GM19397 (cell line): ENCODE results near the gene MAP2K2.

ENCODE experiments used
- ATAC-seq: cut with Tn5 transposase; IDR thresholded peaks from one replicate; pipeline ENCODE4 v1.9.1; 2021; ENCODE audit warnings: mild to moderate bottlenecking, moderate library complexity; ENCODE audit not compliant: unreplicated experiment

MAP2K2 gene

DNA sequence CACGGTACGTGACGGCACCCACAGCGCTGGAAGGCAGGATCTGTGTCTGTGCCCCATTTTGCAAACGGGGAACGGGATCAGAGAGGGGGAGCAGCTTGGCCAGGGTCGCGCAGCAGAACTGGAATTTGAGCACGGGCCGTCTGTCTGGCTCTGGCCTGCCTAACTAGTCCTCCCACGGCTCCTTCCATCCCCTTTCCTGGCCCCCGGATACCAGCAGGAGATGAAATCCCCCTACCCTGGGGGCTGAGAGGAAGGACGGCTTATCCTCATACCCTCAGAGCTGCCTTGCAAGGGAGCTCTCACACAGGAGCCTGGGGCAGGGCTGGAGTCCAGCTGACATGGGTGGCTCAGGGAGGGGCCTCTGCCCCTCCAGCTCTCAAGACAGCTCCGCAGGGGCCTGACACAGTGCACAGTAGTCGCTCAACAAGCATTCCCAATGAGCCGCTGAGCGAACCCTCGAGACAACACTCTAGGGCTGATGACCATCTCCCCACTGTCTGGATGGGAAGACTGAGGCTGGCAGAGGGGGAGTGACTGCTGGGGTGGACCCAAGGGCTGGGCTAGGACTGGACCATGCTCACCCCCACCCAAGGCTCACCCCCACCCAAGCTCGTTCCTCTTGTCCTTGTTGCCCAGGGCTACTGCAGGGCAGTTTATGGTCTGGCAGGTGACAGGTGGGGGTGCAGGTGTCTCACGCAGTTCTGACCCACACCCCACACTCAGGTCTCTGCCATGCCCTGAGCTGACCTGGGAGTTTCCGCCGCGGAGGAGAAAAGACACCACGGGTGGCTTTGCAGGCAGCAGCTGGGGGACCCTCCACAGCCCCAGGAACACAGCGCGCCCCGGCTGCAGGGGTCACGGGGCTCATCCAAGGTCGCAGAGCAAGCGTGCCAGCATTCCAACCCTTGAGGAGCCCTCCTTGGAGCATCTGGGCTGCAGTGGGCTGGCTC is 61.2 kb downstream of the MAP2K2 start:
- ATAC-seq: no peak

DNA sequence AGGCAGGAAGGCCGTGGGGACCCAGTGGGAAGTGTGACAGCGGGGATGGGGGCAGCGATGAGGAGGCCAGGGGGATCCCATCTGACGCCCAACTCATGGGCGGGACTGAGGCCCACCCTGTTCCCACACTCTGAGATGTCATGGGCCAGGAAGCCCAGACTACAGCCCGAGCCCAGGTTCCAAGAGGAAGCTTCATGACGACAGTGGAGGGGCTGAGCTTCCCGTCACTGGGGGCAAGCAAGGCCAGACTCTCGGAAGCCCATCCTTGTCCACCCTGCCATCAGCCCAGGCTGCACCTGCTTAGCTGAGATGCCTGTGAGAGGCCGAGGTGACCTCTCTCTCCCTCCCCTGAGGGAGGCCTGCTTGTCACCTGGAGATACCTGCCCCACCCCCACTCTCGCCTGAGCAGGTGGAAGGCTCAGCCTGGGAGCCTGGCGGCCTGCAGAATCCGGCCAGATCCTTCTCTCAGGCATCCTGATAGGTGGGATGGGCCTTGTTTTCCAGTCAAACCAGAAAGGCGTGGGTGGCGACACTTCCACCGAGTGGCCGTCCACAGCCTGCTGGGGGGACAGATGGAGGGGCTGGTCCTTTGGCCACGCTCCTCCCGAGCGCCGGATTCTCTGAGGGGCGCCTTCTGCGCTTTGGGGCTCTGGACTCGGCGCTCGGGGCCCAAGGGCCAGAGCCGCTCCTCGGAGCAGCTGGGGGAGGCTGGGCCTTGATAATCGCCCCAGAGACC is 62.1 kb downstream of the MAP2K2 start:
- ATAC-seq: no peak

DNA sequence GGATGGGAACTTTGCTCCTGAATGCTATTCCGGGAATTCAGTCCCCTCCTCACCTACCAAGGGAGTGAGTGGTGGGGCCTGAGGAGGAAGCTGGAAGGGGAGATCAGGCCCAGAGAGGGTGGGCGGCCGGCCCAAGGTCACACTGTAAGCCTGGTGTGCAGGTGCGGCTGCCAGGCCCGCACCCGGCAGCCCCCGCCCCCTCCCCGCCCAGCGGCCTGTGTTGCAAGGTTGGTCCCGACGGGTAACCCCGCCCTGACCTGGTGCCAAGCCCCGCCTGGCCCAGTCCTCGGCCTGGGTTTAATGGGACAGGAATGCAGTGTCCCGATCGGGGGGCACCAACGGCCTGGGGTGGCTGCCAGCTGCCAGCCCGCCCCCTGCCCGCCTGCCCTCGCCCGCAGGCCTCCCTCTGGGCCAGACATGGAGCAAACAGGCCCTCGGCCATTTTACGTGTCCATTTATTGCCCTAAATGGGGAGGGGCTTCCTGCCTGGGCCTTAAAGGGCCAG is 62.7 kb downstream of the MAP2K2 start:
- ATAC-seq: no peak

DNA sequence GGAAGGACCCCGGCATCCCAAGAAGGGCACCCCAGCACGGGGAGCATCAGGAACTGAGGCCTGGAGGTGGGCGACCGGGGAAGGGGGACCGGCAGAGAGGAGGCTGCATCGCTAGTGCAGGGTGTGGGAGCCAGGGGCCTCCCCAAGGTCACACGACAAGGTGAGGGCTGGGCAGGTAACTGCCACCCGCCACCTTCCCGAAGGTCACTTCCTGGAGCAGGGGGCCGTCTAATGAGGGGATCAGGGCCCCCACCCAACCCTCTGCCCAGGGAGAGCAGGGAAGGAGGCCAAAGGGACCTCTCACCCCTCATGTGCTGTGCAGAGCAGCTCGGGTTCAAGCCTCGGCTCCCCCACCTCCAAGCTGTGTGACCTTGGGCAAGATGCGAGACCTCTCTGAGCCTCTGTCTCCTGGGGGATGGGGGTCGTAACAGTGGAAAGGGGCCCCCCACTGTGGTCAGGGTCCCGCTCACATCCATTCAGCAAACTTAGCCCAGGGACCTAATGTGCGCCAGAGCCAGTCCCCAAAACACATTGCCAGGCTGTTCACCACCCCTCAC is 63.2 kb downstream of the MAP2K2 start:
- ATAC-seq: no peak

DNA sequence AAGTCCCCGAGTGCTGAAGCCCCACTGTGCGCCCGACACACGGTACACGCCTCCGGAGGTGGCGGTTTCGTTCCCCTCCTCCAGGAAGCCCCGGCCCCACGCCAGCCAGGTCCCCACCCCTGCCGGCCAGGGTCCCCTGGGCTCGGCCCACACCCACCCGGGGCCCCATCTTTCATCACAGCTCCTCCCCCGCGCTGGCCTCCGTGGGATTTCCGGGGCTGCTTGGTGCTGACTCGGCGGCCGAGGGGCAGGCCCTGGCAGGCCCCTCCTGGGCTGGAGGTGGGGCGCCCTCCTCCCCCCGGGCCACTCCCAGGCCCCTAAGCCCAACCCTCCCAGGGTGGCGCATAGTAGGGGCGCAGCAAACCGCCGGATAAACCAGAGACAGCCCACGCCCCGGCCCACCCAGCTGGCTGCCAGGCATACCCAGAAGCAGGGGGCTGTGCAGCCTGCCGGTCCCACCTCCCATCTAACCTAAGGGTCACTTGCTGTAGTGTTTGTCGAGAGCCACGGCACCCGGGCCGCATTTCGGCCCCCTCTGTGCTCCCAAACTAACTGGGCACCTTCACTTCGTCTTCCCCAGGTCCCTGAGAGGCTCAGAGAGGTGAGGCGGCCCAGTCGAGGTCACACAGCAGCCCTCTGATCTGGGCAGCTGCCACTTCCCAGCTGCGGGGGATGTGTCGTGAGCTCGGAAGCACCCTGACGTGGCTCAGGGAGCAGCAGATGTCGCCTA is 63.9 kb downstream of the MAP2K2 start:
- ATAC-seq: no peak

DNA sequence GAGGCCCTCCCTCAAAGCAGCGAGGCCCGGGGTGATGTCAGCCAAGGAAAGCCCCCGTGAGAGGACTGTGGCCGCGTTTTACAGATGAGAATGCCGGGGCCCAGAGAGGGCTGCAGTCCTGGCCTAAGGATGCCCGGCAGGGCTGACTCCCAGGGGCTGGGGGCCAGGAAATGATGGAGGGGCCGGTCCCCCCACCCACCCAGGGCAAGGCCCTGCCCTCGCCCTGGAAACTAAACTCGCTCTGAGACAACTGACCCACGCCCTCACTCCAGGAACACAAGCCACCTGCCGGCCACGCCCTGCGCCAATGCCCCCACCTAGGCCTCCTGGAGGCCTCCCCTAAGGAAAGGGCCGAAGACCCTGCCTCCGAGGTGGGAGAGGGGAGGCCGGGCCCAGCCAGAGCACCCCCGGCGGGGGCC is 64.5 kb downstream of the MAP2K2 start:
- no peak for ATAC-seq

DNA sequence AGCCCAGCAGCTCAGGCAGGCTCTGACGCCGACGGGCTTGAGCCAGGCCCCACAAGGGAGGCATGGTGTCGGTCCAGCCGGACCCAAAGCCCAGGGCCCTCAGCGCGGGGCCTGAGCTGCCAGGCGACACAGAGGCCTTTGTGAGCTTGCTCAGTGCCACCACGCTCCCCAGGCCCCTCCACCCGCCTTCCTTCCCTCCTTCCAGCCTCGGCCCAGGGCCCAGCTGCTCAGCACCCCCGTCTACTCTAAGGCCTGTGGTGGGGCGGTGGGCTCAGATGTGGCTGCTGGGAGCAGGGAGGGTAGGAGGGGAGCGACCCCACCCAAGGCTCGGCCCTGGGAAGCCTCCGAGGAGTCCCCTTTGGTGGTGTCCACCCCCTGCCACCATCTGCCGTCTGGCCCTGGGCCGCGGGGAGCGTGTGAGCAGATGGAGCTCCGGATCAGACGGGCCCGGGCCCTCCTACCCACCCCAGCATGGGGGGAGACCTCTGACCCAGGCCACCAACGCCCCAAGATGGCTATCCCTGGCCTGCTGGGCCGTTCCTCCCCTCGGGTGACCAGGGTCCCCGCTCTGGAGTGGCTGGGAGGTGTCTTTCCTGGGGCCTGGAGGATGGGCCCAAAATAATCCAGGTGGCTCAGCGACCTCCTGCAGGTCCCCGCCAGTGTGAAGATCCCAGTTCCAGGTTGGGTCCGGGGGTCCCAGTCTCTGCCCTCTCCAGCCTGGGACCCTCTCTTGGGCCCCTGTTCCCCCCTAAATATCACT is 65.0 kb downstream of the MAP2K2 start:
- no peak for ATAC-seq

DNA sequence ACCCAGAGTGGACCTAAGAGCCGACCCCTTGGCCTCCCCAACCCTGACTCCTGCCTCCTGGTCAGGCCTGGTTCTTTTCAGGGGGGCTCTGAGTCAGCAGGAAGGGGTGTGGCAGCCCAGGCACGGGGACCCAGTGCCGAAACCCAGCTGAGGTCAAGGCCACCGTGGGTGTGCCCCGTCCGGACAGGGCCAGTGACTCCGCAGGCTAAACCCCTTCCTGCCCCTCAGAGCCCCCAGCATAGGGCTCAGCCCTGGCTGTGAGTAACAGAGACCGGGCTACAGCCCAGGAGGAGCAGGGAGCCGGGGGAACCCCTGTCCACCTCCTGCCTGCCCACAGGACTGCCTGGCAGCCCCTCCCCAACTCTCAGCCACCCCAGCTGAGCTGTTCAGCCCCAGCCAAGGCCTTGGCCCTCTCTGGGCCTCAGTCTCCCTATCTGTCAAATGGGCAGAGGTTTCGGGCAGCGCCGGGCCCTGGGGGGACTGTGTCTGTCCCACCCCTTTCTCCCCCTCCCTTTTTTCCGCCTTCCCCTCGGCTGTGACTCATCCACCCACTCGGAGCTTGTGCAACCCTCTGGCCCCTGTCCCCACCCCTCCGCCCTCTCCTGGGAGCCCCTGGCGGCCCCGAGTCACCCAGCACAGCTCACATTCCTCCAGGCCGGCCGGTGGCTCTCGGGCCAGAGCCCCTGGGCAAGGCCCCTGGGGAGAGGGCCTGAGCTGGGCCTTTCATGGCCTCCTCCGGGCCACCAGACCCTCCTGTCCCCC is 65.8 kb downstream of the MAP2K2 start:
- no peak for ATAC-seq

DNA sequence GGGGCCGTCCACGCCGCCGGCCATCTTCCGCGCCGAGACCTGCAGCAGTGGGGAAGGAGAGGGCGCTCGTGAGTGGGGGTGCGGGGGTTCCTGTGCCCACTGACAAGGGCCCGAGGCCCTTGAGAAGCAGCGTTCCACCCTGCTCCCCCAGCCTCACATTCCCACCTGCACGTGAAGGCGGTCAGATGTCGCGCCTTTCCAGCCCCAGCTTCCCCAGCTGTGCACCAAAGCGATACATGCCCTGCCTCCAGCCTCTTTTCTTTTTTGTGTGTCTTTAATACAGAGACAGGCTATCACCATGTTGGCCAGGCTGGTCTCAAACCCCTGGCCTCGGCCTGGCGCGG is 68.7 kb downstream of the MAP2K2 start:
- ATAC-seq: no peak

DNA sequence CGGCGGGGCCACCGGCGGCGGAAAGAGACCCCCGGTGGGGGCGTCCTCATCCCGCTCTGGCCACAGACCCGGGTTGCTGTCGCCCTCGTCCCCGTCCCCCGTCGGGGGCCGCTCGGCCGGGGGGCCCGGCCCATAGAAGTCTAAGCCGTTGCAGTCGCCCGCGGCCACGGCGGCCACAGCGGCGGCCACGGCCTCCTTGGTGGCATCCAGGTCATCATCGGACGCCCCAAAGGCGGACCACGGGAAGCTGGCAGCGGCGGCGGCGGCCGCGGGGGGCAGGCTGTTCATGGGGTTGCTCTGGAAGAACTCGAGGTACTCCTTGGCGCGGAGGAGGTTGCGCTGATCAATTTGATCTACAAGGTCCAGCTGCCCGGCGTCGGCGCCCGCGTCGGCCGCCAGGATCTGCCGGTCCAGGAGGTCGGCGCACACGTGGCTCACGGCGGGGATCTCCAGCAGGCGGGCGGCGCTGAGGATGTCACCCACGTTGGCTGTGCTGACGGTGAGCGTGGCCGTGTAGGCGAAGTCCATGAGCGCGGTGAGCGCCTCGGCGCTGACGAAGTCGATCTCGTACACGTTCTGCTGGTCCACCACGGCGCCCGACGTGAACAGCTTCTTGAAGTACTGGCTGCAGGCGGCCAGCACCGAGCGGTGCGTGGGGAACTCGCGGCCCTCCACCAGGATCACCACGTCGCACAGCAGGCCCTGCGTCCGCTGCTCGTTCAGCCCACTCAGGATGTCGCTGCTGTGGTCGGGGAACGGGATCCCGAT is 69.3 kb downstream of the MAP2K2 start:
- ATAC-seq: no peak

DNA sequence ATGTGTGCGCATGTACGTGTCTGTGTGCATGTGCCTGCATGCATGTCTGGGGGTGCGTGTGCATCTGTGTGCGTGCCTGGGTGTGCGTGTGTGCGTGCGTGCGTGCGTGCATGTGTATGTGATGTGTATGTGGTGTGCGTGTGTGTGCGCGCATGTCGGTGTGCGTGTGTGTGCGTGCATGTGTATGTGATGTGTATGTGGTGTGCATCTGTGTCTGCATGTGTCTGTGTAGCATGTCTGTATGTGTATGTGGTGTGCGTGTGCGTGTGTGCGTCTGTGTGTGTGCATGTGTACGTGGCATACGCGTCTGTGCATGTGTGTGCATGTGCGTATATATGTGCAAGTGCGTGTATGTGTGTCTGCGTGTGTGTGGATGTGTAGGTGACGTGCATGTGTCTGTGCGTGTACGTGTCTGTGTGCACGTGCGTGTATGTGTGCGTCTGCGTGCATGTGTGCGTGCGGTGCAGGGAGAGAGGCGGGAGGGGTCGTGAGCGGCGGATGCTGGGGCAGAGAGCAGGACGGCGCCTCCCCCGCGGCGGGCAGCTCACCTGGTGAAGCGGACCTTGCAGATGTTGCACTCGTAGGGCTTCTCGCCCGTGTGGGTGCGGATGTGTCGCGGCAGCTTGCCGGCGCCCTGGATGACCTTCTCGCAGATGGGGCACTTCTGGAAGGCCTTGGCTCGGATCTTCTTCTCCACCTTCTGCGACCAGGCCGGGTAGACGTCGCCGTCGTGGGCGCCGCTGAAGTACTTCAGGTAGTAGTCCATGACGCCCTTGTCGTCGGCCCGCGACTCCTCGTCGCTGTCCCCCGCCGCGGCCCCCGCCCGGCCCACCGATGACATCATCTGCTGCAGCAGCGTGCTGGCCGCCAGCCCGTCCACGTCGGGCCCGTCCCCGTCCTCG is 70.2 kb downstream of the MAP2K2 start:
- ATAC-seq: no peak

DNA sequence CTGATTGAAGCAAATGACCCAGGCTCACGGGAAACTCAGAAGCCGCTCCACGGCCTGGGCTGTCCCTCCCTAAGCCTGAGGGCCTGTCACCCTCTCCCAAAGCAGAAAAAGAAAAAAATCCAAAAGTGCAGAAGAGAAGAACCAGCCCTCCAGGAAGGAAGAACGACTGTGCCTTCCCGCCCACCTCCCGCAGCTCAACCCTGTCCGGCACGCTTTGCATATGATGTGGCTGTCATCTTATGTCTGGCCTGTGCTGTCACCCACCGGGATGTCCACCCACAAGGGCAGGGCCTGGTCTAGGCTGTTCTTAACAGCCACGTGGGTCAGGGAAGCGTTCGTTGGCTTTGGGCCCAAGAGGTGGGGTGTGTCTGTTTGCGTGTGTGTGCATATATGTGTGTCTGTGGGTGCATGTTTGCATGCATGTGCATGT is 70.9 kb downstream of the MAP2K2 start:
- no peak for ATAC-seq

DNA sequence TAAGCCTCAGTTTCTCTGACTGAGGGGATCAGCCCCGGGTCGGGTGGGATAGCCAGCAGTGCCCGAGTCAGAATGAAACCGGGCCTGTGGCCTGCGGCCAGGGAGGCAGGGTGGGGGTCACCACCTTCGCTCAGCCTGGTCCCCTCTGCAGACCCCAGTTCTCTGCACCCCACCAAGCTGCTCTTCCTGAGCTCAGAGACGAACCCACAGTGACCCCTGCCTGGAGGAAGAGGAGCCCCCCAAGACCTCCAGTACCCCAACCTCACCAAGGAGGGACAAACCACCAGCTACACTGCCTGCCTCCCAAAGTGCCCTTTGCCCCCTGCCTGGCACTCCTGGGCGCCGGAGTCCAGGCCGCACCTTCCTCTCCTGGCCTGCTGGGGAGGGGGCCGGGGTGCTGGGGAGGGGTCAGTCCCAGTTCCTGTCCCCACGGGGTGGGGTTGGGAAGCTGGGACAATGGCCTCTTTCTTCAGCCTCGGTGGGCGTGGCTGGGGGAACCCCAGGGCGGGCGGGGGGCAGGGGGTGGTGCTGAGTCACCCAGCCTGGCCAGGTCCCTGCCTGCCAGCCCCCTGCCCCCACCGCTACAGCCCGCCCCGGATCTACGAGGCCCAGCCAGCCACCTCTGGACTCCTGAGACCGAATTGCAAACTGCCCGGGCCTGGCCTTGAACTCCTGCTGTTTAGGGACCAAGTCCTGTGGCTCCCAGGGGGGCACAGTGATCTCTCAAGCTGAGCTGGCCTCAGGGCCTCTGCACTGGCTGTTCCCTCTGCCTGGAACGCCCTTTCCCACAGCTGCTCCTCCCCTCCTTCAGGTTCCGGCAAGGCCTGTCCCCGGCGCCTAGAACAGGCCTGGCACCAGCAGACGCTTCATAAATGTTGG is 71.6 kb downstream of the MAP2K2 start:
- no peak for ATAC-seq

DNA sequence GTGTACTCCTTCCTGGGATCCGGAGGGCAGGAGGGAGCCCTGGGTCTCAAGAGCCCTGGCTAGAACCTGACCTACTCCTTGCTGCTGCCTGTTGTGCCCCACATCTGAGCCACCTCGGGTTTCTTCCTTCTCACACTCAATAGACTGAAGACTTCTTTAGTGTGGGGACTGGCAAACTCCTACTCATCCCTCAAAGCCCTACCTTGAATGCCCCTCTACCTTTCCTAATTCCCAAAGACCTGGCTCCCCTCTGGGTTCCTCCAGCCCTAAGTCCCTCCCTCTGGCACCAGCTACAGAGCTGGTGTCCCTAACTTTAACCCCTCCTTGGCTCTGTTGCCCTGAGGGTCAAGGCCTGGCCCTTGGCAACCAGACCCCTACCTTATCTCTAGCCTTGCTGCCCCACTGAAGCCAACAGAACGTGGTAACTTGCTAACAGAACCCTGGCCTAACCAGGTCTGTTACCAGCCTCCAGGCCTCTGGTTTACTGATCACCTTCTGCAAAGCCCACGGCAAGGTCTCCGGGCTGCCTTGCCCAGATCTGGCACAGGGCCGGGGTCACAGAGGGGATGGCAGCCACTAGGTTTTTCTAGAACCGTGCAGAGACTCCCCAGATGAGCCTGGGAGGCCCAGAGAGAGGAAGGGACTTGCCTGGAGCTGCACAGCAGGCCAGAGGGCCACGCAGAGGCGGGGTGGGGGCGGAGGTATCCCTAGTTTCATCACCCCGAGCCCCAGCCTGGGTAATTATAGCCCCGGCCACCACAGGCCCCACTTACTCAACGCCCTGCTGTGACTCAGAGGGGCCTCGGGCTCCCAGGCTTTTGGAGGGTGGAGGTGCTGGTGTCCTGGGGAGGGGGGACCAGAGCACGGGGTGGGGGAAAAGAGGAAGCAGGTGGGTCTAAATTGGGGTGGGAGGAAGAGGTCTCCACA is 72.5 kb downstream of the MAP2K2 start:
- ATAC-seq: no peak

DNA sequence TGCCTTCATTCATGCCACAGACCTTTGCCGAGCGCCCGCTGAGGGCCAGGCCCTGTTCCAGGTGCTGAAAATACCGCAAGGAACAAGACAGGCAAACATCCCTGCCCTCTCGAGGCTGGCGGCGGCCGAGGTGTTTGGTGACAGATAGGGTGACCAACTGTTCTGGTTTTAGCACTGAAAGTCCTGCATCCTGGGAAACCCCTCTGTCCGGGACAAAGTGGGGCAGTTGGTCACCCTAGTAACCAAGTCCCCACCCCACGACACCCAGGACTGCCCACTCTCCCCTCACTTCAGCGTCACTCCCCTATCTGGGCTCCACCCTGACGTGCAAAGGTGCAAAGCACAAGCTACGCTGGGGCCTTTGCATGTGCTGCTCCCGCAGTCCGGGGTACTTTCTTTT is 74.5 kb downstream of the MAP2K2 start:
- ATAC-seq: no peak
